NB4 (cell line): ENCODE measurements around the gene RDX.

Experiments used
- CTCF ChIP-seq: IDR thresholded peaks from one replicate; pipeline ENCODE4 v1.5.1; 2012; ENCODE audit warnings: low read depth, low read length
- MAX ChIP-seq: IDR thresholded peaks from 2 replicates; pipeline ENCODE4 v1.6.1; 2011; ENCODE audit warnings: low read depth, low read length
- POLR2A ChIP-seq: IDR thresholded peaks from 2 replicates; pipeline ENCODE4 v1.6.1; 2011; ENCODE audit warnings: mild to moderate bottlenecking; ENCODE audit not compliant: insufficient read length; ENCODE audit errors: extremely low read depth

- TF ChIP-seq CTCF (no peak), MAX (no peak), POLR2A (no peak)
These were observed 33.0 kb upstream of the RDX start for GRCh38 chr11:110329445-110329844.
